Sigmoid colon (tissue), 4 donors: ENCODE results near the gene WBP1.

Experiments used
- CTCF ChIP-seq, 4 experiments: fragments of 450-650 bp in 3 of 4; fragments of 200-600 bp in 1 of 4; IDR thresholded peaks; one replicate each; pipeline ENCODE4 v1.5.1; 2016 to 2019; ENCODE audit warnings: antibody characterized with exemption in 4 of 4, mild to moderate bottlenecking in 3 of 4, moderate library complexity in 2 of 4
- POLR2AphosphoS5 ChIP-seq, 4 donors: sonication (generic); formaldehyde crosslinking; IDR thresholded peaks; one replicate each; pipeline ENCODE4 v1.6.1; 2017; ENCODE audit warnings: antibody characterized with exemption in 4 of 4

GRCh38 chr2:74505448-74506246, 47.4 kb downstream of the WBP1 start:
- TF ChIP-seq CTCF (IDR thresholded peaks at IDR 0.05) (no peak), POLR2AphosphoS5 (IDR thresholded peaks at IDR 0.05) (no peak)
